CD4-positive, alpha-beta T cell treated with Interleukin-2 at 100 ng/mL for 4 hours (primary cell): ENCODE results near the gene CRACR2A.

Experiments used
- DNase-seq: peaks from one replicate; pipeline ENCODE4 v3.0.0-alpha.2; 2020; ENCODE audit warnings: low spot score

Gene CRACR2A

GRCh38 chr12:3752096-3752709 lies 706 bp downstream of the CRACR2A start:
- DNase-seq = peak; percentile 74

GRCh38 chr12:3751151-3752095 lies 1.5 kb downstream of the CRACR2A start:
- DNase-seq = no peak

DNA sequence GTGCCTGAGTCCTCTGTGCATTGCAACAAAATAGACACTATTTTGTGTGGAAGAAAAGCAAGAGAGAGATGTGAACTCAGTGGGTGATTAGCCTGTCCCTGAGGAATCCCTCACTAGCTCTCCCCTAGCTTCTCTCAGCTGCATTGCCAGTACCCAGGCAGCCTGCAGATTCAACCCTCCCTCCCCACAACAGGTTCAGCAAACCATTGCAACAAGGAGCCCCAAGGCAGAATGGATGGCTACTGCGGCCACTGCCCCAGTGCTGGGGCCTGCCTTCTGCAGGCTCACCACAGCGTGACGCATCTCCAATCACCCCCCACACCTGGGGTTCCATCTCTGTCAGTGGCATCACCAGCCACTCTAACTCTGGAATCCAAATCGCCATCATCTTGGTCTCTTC lies 2.3 kb downstream of the CRACR2A start:
- DNase-seq = no peak

- no peak for DNase-seq
Measured at GRCh38 chr12:3748620-3749019, 4.3 kb downstream of the CRACR2A start.

- no peak for DNase-seq
Measured at GRCh38 chr12:3747976-3748619, 4.8 kb downstream of the CRACR2A start.

DNA sequence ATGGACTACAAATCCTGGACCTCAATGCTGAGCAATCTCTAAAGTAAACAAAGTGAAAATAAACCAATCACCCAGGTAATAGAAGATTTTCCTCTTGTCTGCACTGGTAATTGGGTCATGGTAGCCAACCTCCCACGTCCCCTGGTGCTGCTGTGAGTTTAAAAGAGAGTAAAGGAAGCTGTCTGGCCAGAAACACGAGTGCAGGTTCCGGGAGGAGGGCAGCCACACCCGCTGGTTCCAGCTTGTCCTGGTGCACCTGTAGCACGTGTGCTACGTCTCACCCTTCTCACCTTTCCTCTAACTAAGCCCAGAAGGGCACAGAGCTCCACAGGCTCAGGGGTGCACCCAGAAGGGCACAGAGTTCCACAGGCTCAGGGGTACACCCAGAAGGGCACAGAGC lies 5.4 kb downstream of the CRACR2A start:
- DNase-seq = peak; percentile 36

DNA sequence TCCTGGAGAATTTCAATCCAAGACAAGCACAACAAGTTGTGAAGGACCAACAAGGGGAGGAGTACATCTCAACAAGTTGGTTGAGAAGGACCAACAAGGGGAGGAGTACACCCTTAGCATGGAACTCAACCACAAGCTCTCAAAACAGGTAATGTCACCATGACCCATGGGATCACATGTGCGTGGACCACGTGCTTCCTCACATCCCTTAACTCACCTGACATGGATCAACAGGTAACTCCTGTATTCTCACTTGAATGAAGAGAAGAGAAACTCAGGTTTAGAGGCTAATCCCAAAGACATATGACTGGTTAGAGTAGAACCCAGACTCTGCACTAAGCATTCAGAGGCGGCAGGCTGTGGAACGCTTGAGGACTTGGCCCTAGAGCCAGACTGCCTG lies 6.2 kb downstream of the CRACR2A start:
- DNase-seq = no peak

GRCh38 chr12:3745152-3745551 lies 7.8 kb downstream of the CRACR2A start:
- DNase-seq = no peak

DNA sequence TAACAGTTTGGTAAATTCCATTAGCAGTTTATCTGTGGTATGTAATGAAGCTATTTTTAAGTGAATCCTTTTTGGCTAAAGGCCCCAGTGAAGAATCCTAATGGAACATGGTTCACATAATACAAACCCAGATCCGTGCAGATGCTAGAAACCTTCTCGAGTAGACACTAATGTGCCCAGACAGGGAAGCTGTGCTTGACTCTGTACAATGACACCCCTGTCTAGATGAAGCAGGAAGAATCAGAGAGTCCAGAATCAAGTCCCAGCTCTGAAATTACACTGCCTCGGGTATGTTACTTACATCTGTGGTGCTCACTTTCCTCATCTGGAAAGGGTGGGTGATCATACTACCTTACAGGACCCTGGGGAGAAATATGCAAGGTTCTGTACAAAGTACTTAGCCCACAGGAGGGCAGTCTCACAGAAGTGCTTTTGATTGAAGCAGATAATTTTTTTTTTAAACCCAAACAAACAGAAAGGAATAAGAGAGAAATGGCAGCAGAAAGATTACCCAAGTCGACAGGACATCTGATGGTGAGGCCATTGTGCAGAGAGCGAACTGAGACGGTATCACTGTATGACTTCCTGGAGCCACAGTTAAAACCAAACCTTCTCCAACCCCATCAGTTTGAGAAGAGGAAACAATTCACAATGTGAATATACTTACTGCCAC lies 8.5 kb downstream of the CRACR2A start:
- peak; percentile 13 for DNase-seq

DNA sequence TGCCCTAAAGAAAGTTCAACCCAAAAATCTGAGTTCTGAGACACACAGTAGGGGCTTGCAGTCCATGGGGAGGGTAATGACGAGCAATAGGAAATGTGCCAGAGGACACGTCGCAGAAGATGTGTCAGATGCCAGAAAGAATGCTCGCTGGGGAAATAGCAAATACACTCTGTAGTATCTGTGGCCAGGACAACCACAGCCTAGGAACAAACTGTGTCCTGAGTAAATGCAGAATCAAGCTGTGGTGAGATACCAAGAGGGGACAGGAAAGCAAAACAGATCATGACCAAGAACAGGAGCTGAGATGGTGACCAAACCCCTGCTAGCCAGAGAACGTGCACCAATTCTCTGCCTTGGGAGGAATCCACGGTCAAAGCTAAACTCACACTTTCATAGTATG lies 9.1 kb downstream of the CRACR2A start:
- DNase-seq = no peak

- no peak for DNase-seq
Measured at GRCh38 chr12:3741882-3742672, 10.8 kb downstream of the CRACR2A start.

DNA sequence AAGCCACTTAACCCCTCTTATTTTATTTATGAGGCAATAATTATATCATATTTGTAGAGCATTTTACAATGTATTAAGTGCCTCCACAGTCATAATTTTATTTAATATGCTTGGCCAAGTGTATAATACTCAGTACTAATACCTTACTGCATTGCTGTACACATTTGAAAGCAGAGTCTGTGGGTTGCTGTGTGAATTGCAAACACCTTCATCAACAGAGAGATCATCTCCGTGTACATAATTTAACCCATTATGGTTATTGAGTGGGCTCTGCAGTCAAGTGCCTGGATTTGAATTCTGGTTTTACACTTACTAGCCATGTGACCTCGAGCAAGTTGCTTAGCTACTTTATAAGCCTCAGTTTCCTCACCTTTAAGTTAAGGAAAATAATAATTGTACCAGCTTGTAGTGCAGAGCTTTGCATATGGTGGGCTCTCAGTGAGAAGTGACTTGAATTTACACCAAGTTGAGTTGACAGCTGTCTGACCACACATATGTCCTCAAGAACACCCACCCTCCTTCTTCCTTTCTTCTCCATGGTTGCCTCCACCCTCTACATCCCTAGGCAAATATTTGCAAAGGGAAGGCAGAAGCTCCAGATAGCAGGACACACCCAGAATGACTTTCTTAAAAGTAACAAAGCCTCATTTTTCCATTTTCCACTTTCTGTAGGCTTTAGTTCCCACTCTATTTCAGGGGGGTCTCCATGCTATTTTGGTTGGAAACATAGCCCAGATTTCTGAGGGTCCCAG lies 12.3 kb downstream of the CRACR2A start:
- no peak for DNase-seq

- DNase-seq = no peak
Measured at GRCh38 chr12:3735432-3735831, 17.5 kb downstream of the CRACR2A start.

DNA sequence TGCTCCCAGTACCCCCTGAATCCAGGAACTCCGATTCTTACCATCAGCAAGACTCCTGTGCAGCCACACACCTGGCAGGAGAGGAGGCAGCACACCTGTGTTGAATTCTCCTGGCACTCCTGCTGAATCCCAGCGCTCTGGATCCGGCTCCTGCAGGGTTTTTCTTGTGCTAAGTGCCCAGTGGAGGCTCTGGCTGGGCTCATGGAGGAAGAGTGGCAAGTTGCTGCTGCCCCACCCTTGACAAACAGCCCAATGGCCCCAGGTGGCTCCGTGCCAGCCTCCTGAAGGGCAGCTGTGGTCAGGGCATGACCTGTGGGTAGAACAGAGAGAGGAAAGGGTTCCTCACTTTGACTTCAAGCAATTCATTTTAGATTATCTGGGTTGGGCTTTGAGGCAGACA lies 20.0 kb downstream of the CRACR2A start:
- DNase-seq = no peak

GRCh38 chr12:3730111-3730510 lies 22.8 kb downstream of the CRACR2A start:
- DNase-seq = no peak

- DNase-seq = peak; percentile 9
Measured at GRCh38 chr12:3728686-3729085, 24.2 kb downstream of the CRACR2A start.

GRCh38 chr12:3727877-3728632 lies 24.9 kb downstream of the CRACR2A start:
- peak; percentile 35 for DNase-seq

- DNase-seq = no peak
Measured at GRCh38 chr12:3727354-3727753, 25.6 kb downstream of the CRACR2A start.

DNA sequence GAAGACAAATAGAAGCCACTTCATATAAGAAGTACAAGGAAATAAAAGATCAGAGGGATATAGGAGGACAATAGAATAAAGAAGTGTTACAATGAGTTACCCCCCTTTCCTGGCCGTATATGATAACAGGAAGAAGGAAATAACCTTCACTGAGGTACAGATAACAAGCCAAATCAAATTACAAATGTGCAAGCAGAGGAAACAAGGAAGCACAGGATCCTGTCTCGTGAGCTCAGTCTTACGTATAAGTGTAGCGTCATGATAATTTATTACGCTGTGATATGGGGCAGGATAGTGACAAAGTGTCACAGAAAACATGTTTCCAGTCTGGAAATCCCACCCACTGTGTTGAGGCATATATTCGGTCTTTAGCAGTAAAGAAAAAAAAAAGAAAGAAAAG lies 26.5 kb downstream of the CRACR2A start:
- DNase-seq = no peak
